ENCODE results near the gene TLE1.

DNA sequence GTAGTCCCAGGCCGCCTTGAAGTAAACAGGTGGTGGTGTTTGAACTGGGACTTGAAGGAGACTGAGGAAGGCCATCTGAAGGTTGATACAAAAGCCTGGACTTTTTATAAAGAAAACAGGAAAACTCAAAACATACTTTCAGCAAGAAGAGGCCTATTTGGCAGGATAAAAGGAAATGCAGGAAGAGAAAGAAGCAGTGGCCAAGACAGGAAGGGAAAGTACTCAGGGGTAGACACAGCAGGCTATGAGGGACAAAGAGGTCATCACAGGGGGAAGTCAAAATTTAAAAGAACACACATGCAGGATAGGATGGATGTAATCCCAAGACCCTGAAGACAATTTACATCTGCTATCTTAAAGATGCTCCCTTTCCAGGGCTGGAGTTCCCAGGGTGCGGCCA lies 13.0 kb downstream of the TLE1 start:
- TF ChIP-seq, protein P1, sequence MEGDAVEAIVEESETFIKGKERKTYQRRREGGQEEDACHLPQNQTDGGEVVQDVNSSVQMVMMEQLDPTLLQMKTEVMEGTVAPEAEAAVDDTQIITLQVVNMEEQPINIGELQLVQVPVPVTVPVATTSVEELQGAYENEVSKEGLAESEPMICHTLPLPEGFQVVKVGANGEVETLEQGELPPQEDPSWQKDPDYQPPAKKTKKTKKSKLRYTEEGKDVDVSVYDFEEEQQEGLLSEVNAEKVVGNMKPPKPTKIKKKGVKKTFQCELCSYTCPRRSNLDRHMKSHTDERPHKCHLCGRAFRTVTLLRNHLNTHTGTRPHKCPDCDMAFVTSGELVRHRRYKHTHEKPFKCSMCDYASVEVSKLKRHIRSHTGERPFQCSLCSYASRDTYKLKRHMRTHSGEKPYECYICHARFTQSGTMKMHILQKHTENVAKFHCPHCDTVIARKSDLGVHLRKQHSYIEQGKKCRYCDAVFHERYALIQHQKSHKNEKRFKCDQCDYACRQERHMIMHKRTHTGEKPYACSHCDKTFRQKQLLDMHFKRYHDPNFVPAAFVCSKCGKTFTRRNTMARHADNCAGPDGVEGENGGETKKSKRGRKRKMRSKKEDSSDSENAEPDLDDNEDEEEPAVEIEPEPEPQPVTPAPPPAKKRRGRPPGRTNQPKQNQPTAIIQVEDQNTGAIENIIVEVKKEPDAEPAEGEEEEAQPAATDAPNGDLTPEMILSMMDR (conservative IDR thresholded peaks at IDR 0.05) = no peak
- TF ChIP-seq ZFX (IDR thresholded peaks at IDR 0.05) = no peak
